ENCODE results near the gene MAGEA9B. TPM values are rescaled to one million over a fixed set of nuclear protein-coding genes. Genes with fewer than 3 reads are reported as not detected.
"Not testable (repeated sequence)": the region's sequence is repeated elsewhere in the genome, so short reads cannot be mapped to it uniquely, and the experiment has no call there.

Gene MAGEA9B
- total RNA-seq, 1 experiment from 2014 or later: not detected

DNA sequence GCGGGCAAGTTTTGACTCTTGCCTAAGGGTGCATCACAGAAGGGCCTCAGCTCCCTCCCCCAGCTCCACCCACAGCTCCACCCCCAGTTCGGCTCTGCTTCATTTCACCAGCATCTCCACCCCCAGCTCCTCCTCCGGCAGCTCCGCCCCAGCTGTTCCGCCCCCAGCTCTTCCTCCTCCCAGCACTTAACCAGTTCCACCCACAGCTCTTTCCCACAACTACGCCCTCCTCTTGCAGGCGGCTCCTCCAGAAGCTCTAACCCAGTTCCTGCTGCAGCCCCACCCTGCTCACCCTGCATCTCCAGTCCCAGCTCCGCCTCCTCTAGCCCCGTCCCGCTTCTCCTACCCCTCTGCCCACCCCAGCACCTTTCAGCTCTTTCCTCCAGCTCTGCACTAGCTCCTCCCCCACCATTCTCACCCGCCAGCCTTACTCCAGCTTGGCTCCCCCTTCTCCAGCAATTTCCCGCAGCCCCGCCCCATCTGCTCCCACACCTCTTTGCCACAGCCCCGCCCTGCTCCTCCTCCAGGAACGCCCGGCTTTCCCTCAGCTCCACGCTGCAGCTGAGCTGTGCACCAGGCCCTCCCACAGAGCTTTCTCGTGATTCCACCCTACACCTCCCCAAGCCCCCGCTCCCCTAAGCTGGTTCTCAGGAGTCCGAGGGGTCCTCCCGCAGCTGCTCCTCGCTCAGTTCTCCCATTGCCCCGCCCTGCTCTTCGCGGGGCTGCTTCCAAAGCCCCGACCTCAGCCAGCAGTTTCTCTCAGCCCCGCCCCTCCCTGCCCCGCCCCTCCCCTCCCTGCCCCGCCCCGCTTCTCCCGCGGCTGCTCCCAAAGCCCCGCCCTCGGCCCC lies 47.8 kb downstream of the MAGEA9B start:
- ChIA-PET CTCF (interaction anchor here (0.5 to 2.6 kb wide), 7 partner anchors 11 to 399 kb away, joined by 3 to 36 read pairs (median 5); partner anchors contain the start of genes EOLA2 and IDS), POLR2A (interaction anchor here (0.5 to 2.1 kb wide), 7 partner anchors 12 to 1693 kb away, joined by 3 to 7 read pairs (median 4); no protein-coding TSS in a partner anchor)
- H3K9me3 Mint-ChIP-seq (ENCODE audit: unreplicated experiment): no peaks in the 10 kb centered on the region
- no peaks in the 10 kb centered on the region for H3K27me3 Mint-ChIP-seq (ENCODE audit: insufficient read depth, unreplicated experiment)
- no TSS peak for BruUV-seq (replicated peaks)
- Histone ChIP-seq H3K27me3 (replicated peaks; ENCODE audit: control insufficient read depth, insufficient read depth, low read length) (no peaks in the 10 kb centered on the region), H3K4me1 (no peaks in the 10 kb centered on the region), H3K4me3 (ENCODE audit: low read depth, low read length) (peak overlapping the region; percentile 53), H3K36me3 (ENCODE audit: control insufficient read depth, insufficient read depth, low read length) (no peaks in the 10 kb centered on the region), H3K9me3 (no peaks in the 10 kb centered on the region)
- DNase-seq: peak; percentile 86 to 92
- H3K27ac Mint-ChIP-seq (ENCODE audit: unreplicated experiment): peak overlapping the region; percentile 98
- peak overlapping the region; percentile 89 for H3K4me3 Mint-ChIP-seq (ENCODE audit: unreplicated experiment)
- TF ChIP-seq, protein P1, sequence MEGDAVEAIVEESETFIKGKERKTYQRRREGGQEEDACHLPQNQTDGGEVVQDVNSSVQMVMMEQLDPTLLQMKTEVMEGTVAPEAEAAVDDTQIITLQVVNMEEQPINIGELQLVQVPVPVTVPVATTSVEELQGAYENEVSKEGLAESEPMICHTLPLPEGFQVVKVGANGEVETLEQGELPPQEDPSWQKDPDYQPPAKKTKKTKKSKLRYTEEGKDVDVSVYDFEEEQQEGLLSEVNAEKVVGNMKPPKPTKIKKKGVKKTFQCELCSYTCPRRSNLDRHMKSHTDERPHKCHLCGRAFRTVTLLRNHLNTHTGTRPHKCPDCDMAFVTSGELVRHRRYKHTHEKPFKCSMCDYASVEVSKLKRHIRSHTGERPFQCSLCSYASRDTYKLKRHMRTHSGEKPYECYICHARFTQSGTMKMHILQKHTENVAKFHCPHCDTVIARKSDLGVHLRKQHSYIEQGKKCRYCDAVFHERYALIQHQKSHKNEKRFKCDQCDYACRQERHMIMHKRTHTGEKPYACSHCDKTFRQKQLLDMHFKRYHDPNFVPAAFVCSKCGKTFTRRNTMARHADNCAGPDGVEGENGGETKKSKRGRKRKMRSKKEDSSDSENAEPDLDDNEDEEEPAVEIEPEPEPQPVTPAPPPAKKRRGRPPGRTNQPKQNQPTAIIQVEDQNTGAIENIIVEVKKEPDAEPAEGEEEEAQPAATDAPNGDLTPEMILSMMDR (IDR thresholded peaks at IDR 0.05; ENCODE audit: insufficient read depth in 1 of 2, low read depth in 1 of 2, low read length in 1 of 2, severe bottlenecking in 1 of 2, unreplicated experiment in 1 of 2): no peak
- H3K4me1 Mint-ChIP-seq (ENCODE audit: low read depth, unreplicated experiment): no peaks in the 10 kb centered on the region
- intact Hi-C loops (cut with micrococcal nuclease; ENCODE audit: unreplicated experiment): loop anchor here (1.0 kb wide), 1 partner anchor 28 kb away; no protein-coding TSS in a partner anchor
- H3K36me3 Mint-ChIP-seq (ENCODE audit: insufficient read depth, unreplicated experiment): peaks cover 6% of the 10 kb centered on the region

DNA sequence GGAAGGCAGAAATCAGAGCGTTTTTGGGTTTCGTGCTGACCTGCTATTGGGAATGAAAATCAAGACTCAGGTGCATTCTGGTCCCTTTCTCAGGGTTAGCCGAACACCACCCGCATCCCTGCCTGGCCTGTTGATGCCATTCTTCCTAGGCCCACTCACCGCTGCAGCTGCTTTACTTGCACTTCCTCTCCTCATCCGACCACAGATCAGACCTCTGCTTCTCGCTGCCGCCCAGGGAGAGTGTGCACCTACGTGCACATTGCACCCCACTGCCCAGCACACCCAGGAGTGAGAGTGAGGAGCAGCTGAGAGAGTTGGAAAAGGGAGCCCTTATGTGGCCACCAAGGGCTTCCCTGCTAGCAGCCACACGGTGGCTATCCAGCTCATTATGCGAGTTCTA lies 49.8 kb downstream of the MAGEA9B start:
- H3K4me3 Mint-ChIP-seq (ENCODE audit: unreplicated experiment); H3K4me3 ChIP-seq (ENCODE audit: low read depth, low read length); H3K9me3 ChIP-seq; CTCF ChIA-PET; H3K27me3 Mint-ChIP-seq (ENCODE audit: insufficient read depth, unreplicated experiment); H3K4me1 Mint-ChIP-seq (ENCODE audit: low read depth, unreplicated experiment); H3K4me1 ChIP-seq; H3K36me3 Mint-ChIP-seq (ENCODE audit: insufficient read depth, unreplicated experiment); H3K27ac Mint-ChIP-seq (ENCODE audit: unreplicated experiment); POLR2A ChIA-PET; DNase-seq; BruUV-seq (replicated peaks); H3K36me3 ChIP-seq (ENCODE audit: control insufficient read depth, insufficient read depth, low read length); intact Hi-C loops (cut with micrococcal nuclease; ENCODE audit: unreplicated experiment); H3K27me3 ChIP-seq (replicated peaks; ENCODE audit: control insufficient read depth, insufficient read depth, low read length); H3K9me3 Mint-ChIP-seq (ENCODE audit: unreplicated experiment): not testable (repeated sequence)

DNA sequence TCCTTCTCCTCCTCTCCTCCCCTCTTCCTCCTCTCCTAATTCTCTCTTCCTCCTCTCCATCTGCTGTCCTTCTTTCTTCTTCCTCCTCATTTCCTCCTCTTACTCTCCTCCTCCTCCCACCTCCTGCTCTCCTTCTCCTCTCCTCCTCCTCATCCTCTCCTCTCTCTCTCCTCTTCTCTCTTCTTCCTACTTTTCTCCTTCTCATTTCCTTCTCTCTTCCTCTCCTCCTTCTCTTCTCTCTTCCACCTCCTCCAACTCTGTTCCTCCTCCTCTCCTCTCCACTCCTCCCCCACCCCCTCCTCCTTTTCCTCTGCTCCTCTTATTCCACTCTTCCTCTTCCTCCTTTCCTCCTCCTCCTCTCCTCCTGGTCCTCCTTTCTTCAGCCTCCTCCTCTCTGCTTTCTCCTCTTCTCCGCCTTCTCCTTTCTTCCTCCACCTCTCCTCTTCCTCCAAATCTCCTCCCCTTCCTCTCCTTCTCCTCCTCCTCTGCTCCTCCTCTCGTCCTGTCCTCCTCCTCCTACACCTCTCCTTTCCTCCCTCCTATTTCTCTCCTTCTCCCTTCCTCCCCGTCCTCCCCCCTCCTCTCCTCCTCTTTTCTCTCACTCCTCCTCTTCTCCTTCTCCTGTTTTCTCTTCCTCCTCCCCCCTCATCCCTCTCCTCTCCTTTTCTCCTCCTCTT lies 52.2 kb downstream of the MAGEA9B start:
- DNase-seq; H3K27me3 ChIP-seq (replicated peaks; ENCODE audit: control insufficient read depth, insufficient read depth, low read length); BruUV-seq (replicated peaks); POLR2A ChIA-PET; H3K9me3 Mint-ChIP-seq (ENCODE audit: unreplicated experiment); H3K4me3 Mint-ChIP-seq (ENCODE audit: unreplicated experiment); H3K9me3 ChIP-seq; intact Hi-C loops (cut with micrococcal nuclease; ENCODE audit: unreplicated experiment); H3K4me1 Mint-ChIP-seq (ENCODE audit: low read depth, unreplicated experiment); H3K36me3 Mint-ChIP-seq (ENCODE audit: insufficient read depth, unreplicated experiment); H3K4me1 ChIP-seq; H3K27ac Mint-ChIP-seq (ENCODE audit: unreplicated experiment); H3K4me3 ChIP-seq (ENCODE audit: low read depth, low read length); CTCF ChIA-PET; H3K36me3 ChIP-seq (ENCODE audit: control insufficient read depth, insufficient read depth, low read length); H3K27me3 Mint-ChIP-seq (ENCODE audit: insufficient read depth, unreplicated experiment): not testable (repeated sequence)

DNA sequence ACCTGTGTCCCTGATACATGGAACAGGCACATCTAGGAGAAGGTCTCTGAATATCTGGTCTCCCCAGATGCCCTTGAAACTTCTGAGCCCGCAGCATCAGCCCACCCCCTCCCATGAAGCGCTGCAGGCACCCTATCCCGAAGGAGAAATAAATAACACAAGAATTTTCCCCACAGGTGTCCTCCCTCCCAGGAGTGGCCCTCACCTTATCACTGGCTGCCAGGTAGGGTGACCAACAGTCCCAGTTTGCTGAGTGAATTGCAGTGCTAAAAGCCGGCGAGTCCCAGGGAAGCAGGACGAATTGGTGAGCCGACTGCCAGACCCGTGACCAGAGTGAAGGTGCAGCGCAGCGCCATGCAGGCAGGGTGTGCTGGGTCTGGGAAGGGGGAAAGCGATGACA lies 53.3 kb downstream of the MAGEA9B start:
- H3K27me3 Mint-ChIP-seq (ENCODE audit: insufficient read depth, unreplicated experiment); intact Hi-C loops (cut with micrococcal nuclease; ENCODE audit: unreplicated experiment); H3K4me3 ChIP-seq (ENCODE audit: low read depth, low read length); H3K36me3 Mint-ChIP-seq (ENCODE audit: insufficient read depth, unreplicated experiment); DNase-seq; H3K27me3 ChIP-seq (replicated peaks; ENCODE audit: control insufficient read depth, insufficient read depth, low read length); H3K9me3 Mint-ChIP-seq (ENCODE audit: unreplicated experiment); CTCF ChIA-PET; H3K4me1 ChIP-seq; POLR2A ChIA-PET; H3K4me1 Mint-ChIP-seq (ENCODE audit: low read depth, unreplicated experiment); H3K36me3 ChIP-seq (ENCODE audit: control insufficient read depth, insufficient read depth, low read length); H3K27ac Mint-ChIP-seq (ENCODE audit: unreplicated experiment); H3K9me3 ChIP-seq; BruUV-seq (replicated peaks); H3K4me3 Mint-ChIP-seq (ENCODE audit: unreplicated experiment): not testable (repeated sequence)

DNA sequence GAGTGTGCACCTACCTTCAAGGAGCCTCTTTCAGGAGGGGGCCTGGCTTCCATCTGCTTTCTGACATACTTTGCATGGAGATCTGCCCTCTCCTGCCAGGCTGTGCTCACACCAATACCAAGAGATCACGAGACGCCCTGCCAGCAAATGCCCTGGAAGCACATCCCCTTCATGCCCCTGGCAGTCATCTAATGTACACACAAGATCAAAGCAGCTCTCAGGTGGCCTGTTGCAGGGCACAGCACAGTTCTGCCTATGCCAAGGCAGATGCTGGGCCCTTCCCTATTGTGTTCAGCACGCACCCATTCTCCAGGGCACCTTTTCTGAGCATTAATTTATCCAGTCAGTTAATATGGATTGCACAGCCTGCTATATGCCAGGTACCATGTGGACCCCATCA lies 54.4 kb downstream of the MAGEA9B start:
- POLR2A ChIA-PET; DNase-seq; H3K4me1 ChIP-seq; H3K9me3 ChIP-seq; H3K36me3 Mint-ChIP-seq (ENCODE audit: insufficient read depth, unreplicated experiment); CTCF ChIA-PET; H3K27me3 Mint-ChIP-seq (ENCODE audit: insufficient read depth, unreplicated experiment); H3K9me3 Mint-ChIP-seq (ENCODE audit: unreplicated experiment); H3K36me3 ChIP-seq (ENCODE audit: control insufficient read depth, insufficient read depth, low read length); intact Hi-C loops (cut with micrococcal nuclease; ENCODE audit: unreplicated experiment); H3K4me3 Mint-ChIP-seq (ENCODE audit: unreplicated experiment); BruUV-seq (replicated peaks); H3K4me1 Mint-ChIP-seq (ENCODE audit: low read depth, unreplicated experiment); H3K27me3 ChIP-seq (replicated peaks; ENCODE audit: control insufficient read depth, insufficient read depth, low read length); H3K27ac Mint-ChIP-seq (ENCODE audit: unreplicated experiment); H3K4me3 ChIP-seq (ENCODE audit: low read depth, low read length): not testable (repeated sequence)

Measured in Caco-2 (cell line).